ENCODE results near the gene KDF1.

- TF ChIP-seq CTCF (IDR thresholded peaks at IDR 0.05) = no peak
- no peak for TF ChIP-seq POLR2A (IDR thresholded peaks at IDR 0.05)
These were observed 37.9 kb downstream of the KDF1 start for GRCh38 chr1:26922431-26922729.
